Gastroesophageal sphincter (tissue), 4 donors: ENCODE measurements around the gene NEDD1. TPM values are rescaled to one million over a fixed set of nuclear protein-coding genes. Genes with fewer than 3 reads are reported as not detected.

ENCODE experiments used
- ATAC-seq: fragments of 150-250 bp; one replicate; pipeline ENCODE4 v1.9.1; 2016; ENCODE audit warnings: mild to moderate bottlenecking, moderate library complexity
- H3K27ac ChIP-seq, 4 donors: fragments of 200-600 bp; sonication (generic) in 3 of 4; 1 replicate in 3 of 4; 2 replicates in 1 of 4; pipeline ENCODE4 v1.5.1; 2016 to 2019
- H3K27me3 ChIP-seq: fragments of 200-600 bp; sonication (generic); one replicate; pipeline ENCODE4 v1.5.1; 2019
- H3K36me3 ChIP-seq, 2 donors: fragments of 200-600 bp; sonication (generic); one replicate each; pipeline ENCODE4 v1.5.1; 2019; ENCODE audit warnings: control low read depth in 1 of 2
- H3K4me1 ChIP-seq, 3 donors: fragments of 200-600 bp; sonication (generic); 1 replicate in 2 of 3; 2 replicates in 1 of 3; pipeline ENCODE4 v1.5.1; 2016 to 2019; ENCODE audit warnings: control low read depth in 2 of 3
- H3K4me3 ChIP-seq, 2 donors: fragments of 200-600 bp; sonication (generic); one replicate each; pipeline ENCODE4 v1.5.1; 2019; ENCODE audit warnings: mild to moderate bottlenecking in 1 of 2, moderate library complexity in 1 of 2
- H3K9me3 ChIP-seq, 3 donors: fragments of 200-600 bp; sonication (generic); one replicate each; pipeline ENCODE4 v1.5.1; 2017 to 2019; ENCODE audit warnings: control low read depth in 2 of 3
- EP300 ChIP-seq: sonication (generic); formaldehyde crosslinking; IDR thresholded peaks from one replicate; pipeline ENCODE4 v1.6.1; 2017; ENCODE audit warnings: antibody characterized with exemption, mild to moderate bottlenecking
- POLR2A ChIP-seq, 2 donors: fragments of 450-650 bp; IDR thresholded peaks; one replicate each; pipeline ENCODE4 v1.6.1; 2017; ENCODE audit warnings: antibody characterized with exemption in 2 of 2, mild to moderate bottlenecking in 2 of 2, moderate library complexity in 1 of 2
- POLR2AphosphoS5 ChIP-seq: sonication (generic); formaldehyde crosslinking; IDR thresholded peaks from one replicate; pipeline ENCODE4 v1.6.1; 2017; ENCODE audit warnings: antibody characterized with exemption
- WGBS, 2 donors: methylation state at CpG; one replicate each; pipeline ENCODE4 v1.1.5; 2018; ENCODE audit warnings: low coverage in 1 of 2; 5-methylcytosine and 5-hydroxymethylcytosine counted together
- total RNA-seq, 4 donors: library from RNA; depleted of rRNA; stranded (reverse); fragments of >200 nt; gene quantifications; one replicate each; pipeline ENCODE4 v1.1.0, GENCODE V29; 2016
- TF ChIP-seq, protein P1 (sequence below), 4 experiments: fragments of 200-600 bp in 2 of 4; fragments of 450-650 bp in 2 of 4; sonication (generic) in 1 of 4; IDR thresholded peaks; one replicate each; pipeline ENCODE4 v1.5.1; 2017 to 2019; ENCODE audit warnings: antibody characterized with exemption in 4 of 4, mild to moderate bottlenecking in 2 of 4, moderate library complexity in 2 of 4

The NEDD1 gene
- total RNA-seq, 4 donors from 2014 or later = 20.9 to 29.1 (median 22.4) TPM

- TF ChIP-seq POLR2AphosphoS5 (no peak), POLR2A (IDR thresholded peaks at IDR 0.05) (no peak), EP300 (no peak)
- TF ChIP-seq, protein P1, sequence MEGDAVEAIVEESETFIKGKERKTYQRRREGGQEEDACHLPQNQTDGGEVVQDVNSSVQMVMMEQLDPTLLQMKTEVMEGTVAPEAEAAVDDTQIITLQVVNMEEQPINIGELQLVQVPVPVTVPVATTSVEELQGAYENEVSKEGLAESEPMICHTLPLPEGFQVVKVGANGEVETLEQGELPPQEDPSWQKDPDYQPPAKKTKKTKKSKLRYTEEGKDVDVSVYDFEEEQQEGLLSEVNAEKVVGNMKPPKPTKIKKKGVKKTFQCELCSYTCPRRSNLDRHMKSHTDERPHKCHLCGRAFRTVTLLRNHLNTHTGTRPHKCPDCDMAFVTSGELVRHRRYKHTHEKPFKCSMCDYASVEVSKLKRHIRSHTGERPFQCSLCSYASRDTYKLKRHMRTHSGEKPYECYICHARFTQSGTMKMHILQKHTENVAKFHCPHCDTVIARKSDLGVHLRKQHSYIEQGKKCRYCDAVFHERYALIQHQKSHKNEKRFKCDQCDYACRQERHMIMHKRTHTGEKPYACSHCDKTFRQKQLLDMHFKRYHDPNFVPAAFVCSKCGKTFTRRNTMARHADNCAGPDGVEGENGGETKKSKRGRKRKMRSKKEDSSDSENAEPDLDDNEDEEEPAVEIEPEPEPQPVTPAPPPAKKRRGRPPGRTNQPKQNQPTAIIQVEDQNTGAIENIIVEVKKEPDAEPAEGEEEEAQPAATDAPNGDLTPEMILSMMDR (IDR thresholded peaks at IDR 0.05) = no peak
- Histone ChIP-seq H3K27ac (no peak overlapping the region), H3K27me3 (no peaks in the 10 kb centered on the region), H3K9me3 (no peaks in the 10 kb centered on the region), H3K4me1 (no peaks in the 10 kb centered on the region), H3K36me3 (no peaks in the 10 kb centered on the region), H3K4me3 (no peak overlapping the region)
- WGBS, 2 donors = 69 to 83% methylated on average over 1 to 4 of the region's 4 CpGs
- no peak for ATAC-seq
These were observed 42.7 kb upstream of the NEDD1 start for GRCh38 chr12:96864335-96864734.

DNA sequence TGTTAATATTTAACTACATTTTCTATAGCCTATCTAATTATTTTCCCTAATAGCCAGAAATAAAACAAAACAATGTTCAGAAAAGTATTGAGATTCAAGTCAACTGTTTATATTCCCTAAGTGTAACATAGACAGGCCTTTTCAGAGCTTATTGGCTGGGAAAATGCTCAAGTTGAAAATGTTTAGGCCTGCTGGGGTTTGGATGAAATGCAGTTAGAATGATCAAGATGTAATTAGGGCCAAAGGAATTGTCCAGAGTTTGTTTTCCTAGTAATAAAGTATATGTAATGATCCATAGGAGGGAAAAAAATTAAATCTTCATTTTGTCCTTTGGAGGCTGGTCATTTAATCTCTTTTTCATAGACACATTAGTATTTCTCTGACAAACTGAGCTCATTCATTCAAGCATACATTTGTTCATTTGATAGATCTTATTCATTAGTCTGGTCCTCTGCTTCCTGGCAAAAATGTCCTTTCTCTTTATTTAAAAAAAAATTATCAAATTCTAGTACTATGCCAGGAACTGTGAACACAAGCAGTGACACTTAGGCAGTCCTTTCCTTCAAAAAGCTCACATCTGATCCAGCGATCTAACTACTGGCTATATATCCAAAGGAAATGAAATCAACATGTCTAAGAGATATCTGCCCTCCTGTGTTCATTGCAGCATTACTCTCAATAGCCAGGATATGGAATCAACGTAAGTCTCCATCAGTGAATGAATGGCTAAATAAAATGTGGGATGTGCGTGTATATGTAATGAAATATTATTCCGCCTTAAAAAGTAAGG lies 40.1 kb upstream of the NEDD1 start:
- ATAC-seq = no peak
- Histone ChIP-seq H3K27ac (no peak overlapping the region), H3K27me3 (no peaks in the 10 kb centered on the region), H3K9me3 (peaks cover 0 to 4% (median 0%) of the 10 kb centered on the region in 3 donors), H3K4me1 (no peaks in the 10 kb centered on the region), H3K4me3 (no peak overlapping the region), H3K36me3 (no peaks in the 10 kb centered on the region)
- 74 to 95% methylated on average over 4 of the region's 4 CpGs for WGBS, 2 donors
- TF ChIP-seq POLR2AphosphoS5 (no peak), POLR2A (IDR thresholded peaks at IDR 0.05) (no peak), EP300 (no peak)
- TF ChIP-seq, protein P1 (IDR thresholded peaks at IDR 0.05) = no peak

DNA sequence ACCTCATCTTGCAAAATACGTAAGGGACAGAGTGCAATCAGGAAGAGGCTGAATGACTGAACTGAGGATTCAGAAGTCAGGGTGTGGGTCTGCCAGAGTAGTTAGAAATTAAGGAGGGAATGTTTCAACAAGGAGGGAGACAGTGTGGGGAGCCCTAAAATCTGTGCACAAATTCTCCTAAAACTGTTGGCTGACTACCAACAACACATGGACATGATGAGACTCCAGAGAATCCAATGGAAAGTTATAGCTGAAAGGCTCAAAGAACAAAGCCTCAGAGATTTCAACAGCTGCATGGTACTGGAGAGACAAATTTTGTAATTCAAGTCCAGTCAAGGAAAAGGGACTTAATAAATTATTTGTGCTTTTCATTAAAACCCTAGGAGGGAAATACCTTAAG lies 36.1 kb upstream of the NEDD1 start:
- ATAC-seq = no peak
- TF ChIP-seq POLR2AphosphoS5 (no peak), POLR2A (IDR thresholded peaks at IDR 0.05) (no peak), EP300 (no peak)
- TF ChIP-seq, protein P1 (IDR thresholded peaks at IDR 0.05) = no peak
- no peak overlapping the region for H3K4me3 ChIP-seq
- H3K27ac ChIP-seq = no peak overlapping the region
- H3K36me3 ChIP-seq = no peaks in the 10 kb centered on the region
- no peaks in the 10 kb centered on the region for H3K4me1 ChIP-seq
- H3K9me3 ChIP-seq = peaks cover 0 to 6% (median 0%) of the 10 kb centered on the region in 3 donors
- WGBS, 2 donors = 88% methylated on average over 1 of the region's 1 CpG
- H3K27me3 ChIP-seq = no peaks in the 10 kb centered on the region

DNA sequence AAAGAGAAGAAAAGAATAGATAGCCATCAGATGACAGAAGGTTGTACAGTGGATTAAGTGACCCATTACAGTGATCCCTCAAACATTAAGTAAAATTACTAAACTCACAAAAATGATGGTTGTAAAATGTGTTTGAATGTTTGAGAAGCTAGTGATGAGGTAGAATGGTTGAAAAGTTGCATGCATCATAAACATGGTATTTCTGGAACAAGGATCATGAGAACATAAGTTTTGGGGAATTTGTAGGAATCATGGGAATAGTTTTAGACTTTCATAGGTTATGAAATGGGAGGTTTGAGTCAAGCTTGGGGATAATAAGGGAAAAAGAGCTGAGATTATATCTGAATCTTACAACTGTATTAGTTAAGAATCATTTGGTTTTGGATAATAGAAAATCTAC lies 34.1 kb upstream of the NEDD1 start:
- Histone ChIP-seq H3K4me3 (no peak overlapping the region), H3K9me3 (peaks cover 0 to 6% (median 0%) of the 10 kb centered on the region in 3 donors), H3K27me3 (no peaks in the 10 kb centered on the region), H3K4me1 (no peaks in the 10 kb centered on the region), H3K27ac (no peak overlapping the region), H3K36me3 (no peaks in the 10 kb centered on the region)
- ATAC-seq = no peak
- TF ChIP-seq POLR2A (IDR thresholded peaks at IDR 0.05) (no peak), POLR2AphosphoS5 (no peak), EP300 (no peak)
- TF ChIP-seq, protein P1 (IDR thresholded peaks at IDR 0.05) = no peak

- H3K9me3 ChIP-seq = peaks cover 0 to 6% (median 0%) of the 10 kb centered on the region in 3 donors
- no peaks in the 10 kb centered on the region for H3K36me3 ChIP-seq
- TF ChIP-seq POLR2A (IDR thresholded peaks at IDR 0.05) = no peak
- no peak for TF ChIP-seq POLR2AphosphoS5
- TF ChIP-seq, protein P1 (IDR thresholded peaks at IDR 0.05) = no peak
- no peak for TF ChIP-seq EP300
- no peaks in the 10 kb centered on the region for H3K27me3 ChIP-seq
- no peak for ATAC-seq
- no peaks in the 10 kb centered on the region for H3K4me1 ChIP-seq
- 78 to 93% methylated on average over 2 of the region's 2 CpGs for WGBS, 2 donors
- no peak overlapping the region for H3K27ac ChIP-seq
- H3K4me3 ChIP-seq = no peak overlapping the region
These were observed 32.8 kb upstream of the NEDD1 start for GRCh38 chr12:96874211-96874610.
